Mesenchymal stem cell (in vitro differentiated cells and primary cell): ENCODE results near the gene PLCB1.

Experiments used
- DNase-seq: peaks from one replicate; pipeline ENCODE4 v3.0.0-alpha.2; 2013
- H2AFZ ChIP-seq: one replicate; pipeline ENCODE4 v1.6.1; 2013; ENCODE audit warnings: low read depth, mild to moderate bottlenecking, control low read depth, inconsistent platforms, low read length, moderate library complexity
- H2AK5ac ChIP-seq: 2 replicates; pipeline ENCODE4 v1.6.1; 2013; ENCODE audit warnings: low read length, moderate library complexity, mild to moderate bottlenecking, inconsistent platforms; ENCODE audit not compliant: severe bottlenecking
- H2BK120ac ChIP-seq: one replicate; pipeline ENCODE4 v1.6.1; 2013; ENCODE audit warnings: low read depth, mild to moderate bottlenecking, inconsistent platforms, low read length, moderate library complexity
- H2BK12ac ChIP-seq, 2 experiments: one replicate each; pipeline ENCODE4 v1.6.1; 2013; ENCODE audit warnings: inconsistent platforms in 2 of 2, low read length in 2 of 2, mild to moderate bottlenecking in 2 of 2, moderate library complexity in 2 of 2, control low read depth in 1 of 2
- H2BK15ac ChIP-seq: one replicate; pipeline ENCODE4 v1.6.1; 2013; ENCODE audit warnings: mild to moderate bottlenecking, low read depth, inconsistent platforms; ENCODE audit not compliant: poor library complexity, severe bottlenecking
- H2BK5ac ChIP-seq: 2 replicates; pipeline ENCODE4 v1.6.1; 2013; ENCODE audit warnings: low read depth, mild to moderate bottlenecking, low read length, control low read depth, inconsistent platforms; ENCODE audit not compliant: poor library complexity, severe bottlenecking
- H3K14ac ChIP-seq, 2 experiments: one replicate each; pipeline ENCODE4 v1.6.1; 2013; ENCODE audit warnings: inconsistent platforms in 2 of 2, low read length in 2 of 2, control low read depth in 1 of 2, mild to moderate bottlenecking in 1 of 2, moderate library complexity in 1 of 2
- H3K18ac ChIP-seq, 2 experiments: one replicate each; pipeline ENCODE4 v1.6.1; 2013; ENCODE audit warnings: inconsistent platforms in 2 of 2, low read length in 2 of 2, control low read depth in 1 of 2, low read depth in 1 of 2, mild to moderate bottlenecking in 1 of 2
- H3K23ac ChIP-seq, 2 experiments: one replicate each; pipeline ENCODE4 v1.6.1; 2013; ENCODE audit warnings: inconsistent platforms in 2 of 2, low read length in 2 of 2, mild to moderate bottlenecking in 2 of 2, moderate library complexity in 2 of 2, control low read depth in 1 of 2
- H3K27ac ChIP-seq: 2 replicates; pipeline ENCODE4 v1.5.1; 2013; ENCODE audit warnings: mild to moderate bottlenecking, moderate library complexity, low read length, control low read depth, inconsistent platforms; ENCODE audit not compliant: poor library complexity, severe bottlenecking
- H3K27me3 ChIP-seq, 2 experiments: 2 replicates each; pipeline versions ENCODE4 v1.6.1 to v1.7.0; 2013; ENCODE audit warnings: low read length in 2 of 2, mild to moderate bottlenecking in 2 of 2, moderate library complexity in 2 of 2, control low read depth in 1 of 2, inconsistent platforms in 1 of 2; ENCODE audit not compliant: control insufficient read depth in 1 of 2, insufficient read depth in 1 of 2
- H3K36me3 ChIP-seq, 2 experiments: 2 replicates each; pipeline versions ENCODE4 v1.6.1 to v1.7.0; 2013; ENCODE audit warnings: low read length in 2 of 2, control low read depth in 1 of 2, inconsistent platforms in 1 of 2, low read depth in 1 of 2, mild to moderate bottlenecking in 1 of 2; ENCODE audit not compliant: insufficient read depth in 2 of 2, control insufficient read depth in 1 of 2
- H3K4ac ChIP-seq, 2 experiments: one replicate each; pipeline ENCODE4 v1.6.1; 2013; ENCODE audit warnings: inconsistent platforms in 2 of 2, low read length in 2 of 2, mild to moderate bottlenecking in 2 of 2, moderate library complexity in 2 of 2, control low read depth in 1 of 2, low read depth in 1 of 2
- H3K4me1 ChIP-seq: 2 replicates; pipeline ENCODE4 v1.6.1; 2013; ENCODE audit warnings: low read depth, low read length, control low read depth; ENCODE audit not compliant: control insufficient read depth, insufficient read depth
- H3K4me2 ChIP-seq: 2 replicates; pipeline ENCODE4 v1.6.1; 2013; ENCODE audit warnings: low read length, mild to moderate bottlenecking, inconsistent platforms; ENCODE audit not compliant: poor library complexity, severe bottlenecking
- H3K4me3 ChIP-seq, 2 experiments: 2 replicates each; pipeline versions ENCODE4 v1.5.1 to v1.7.0; 2013; ENCODE audit warnings: low read length in 2 of 2, mild to moderate bottlenecking in 2 of 2, control low read depth in 1 of 2, low read depth in 1 of 2; ENCODE audit not compliant: insufficient read depth in 1 of 2
- H3K79me1 ChIP-seq: replicated peaks from 2 replicates; pipeline ENCODE4 v1.6.1; 2013; ENCODE audit warnings: mild to moderate bottlenecking, control low read depth, low read length, inconsistent platforms; ENCODE audit not compliant: poor library complexity, severe bottlenecking
- H3K9ac ChIP-seq: 2 replicates; pipeline ENCODE4 v1.7.0; 2013; ENCODE audit warnings: mild to moderate bottlenecking, low read length, moderate library complexity
- H3K9me3 ChIP-seq: 2 replicates; pipeline ENCODE4 v1.7.0; 2013; ENCODE audit warnings: mild to moderate bottlenecking, low read length; ENCODE audit not compliant: control insufficient read depth
- H4K8ac ChIP-seq: one replicate; pipeline ENCODE4 v1.6.1; 2013; ENCODE audit warnings: inconsistent platforms, mild to moderate bottlenecking, low read length, moderate library complexity
- H4K91ac ChIP-seq: one replicate; pipeline ENCODE4 v1.6.1; 2013; ENCODE audit warnings: mild to moderate bottlenecking, low read length, inconsistent platforms
- WGBS: methylation state at CpG from one replicate; pipeline ENCODE4 v1.1.7; 2013; ENCODE audit warnings: mixed read lengths; 5-methylcytosine and 5-hydroxymethylcytosine counted together

Gene PLCB1

GRCh38 chr20:8265588-8265987 is 133.5 kb downstream of the PLCB1 start:
- no peaks in the 10 kb centered on the region for H3K9me3 ChIP-seq
- no peak overlapping the region for H3K4me3 ChIP-seq
- DNase-seq: no peak
- H3K27ac ChIP-seq: no peak overlapping the region
- no peak overlapping the region for H2AK5ac ChIP-seq
- no peaks in the 10 kb centered on the region for H3K27me3 ChIP-seq
- no peak overlapping the region for H3K9ac ChIP-seq
- H3K4ac ChIP-seq: no peak overlapping the region
- no peak overlapping the region for H2BK15ac ChIP-seq
- no peak overlapping the region for H3K23ac ChIP-seq
- no peak overlapping the region for H3K18ac ChIP-seq
- no peak overlapping the region for H2BK12ac ChIP-seq
- H3K4me1 ChIP-seq: no peaks in the 10 kb centered on the region
- H3K4me2 ChIP-seq: no peak overlapping the region
- no peak overlapping the region for H2BK120ac ChIP-seq
- no peak overlapping the region for H4K91ac ChIP-seq
- H3K36me3 ChIP-seq: no peaks in the 10 kb centered on the region
- H3K79me1 ChIP-seq: no peaks in the 10 kb centered on the region
- no peak overlapping the region for H3K14ac ChIP-seq
- H2BK5ac ChIP-seq: no peak overlapping the region
- H2AFZ ChIP-seq: no peak overlapping the region
- H4K8ac ChIP-seq: no peak overlapping the region

GRCh38 chr20:8267009-8267408 is 134.9 kb downstream of the PLCB1 start:
- H3K27ac ChIP-seq: no peak overlapping the region
- no peak overlapping the region for H3K18ac ChIP-seq
- H2AFZ ChIP-seq: no peak overlapping the region
- H3K4me1 ChIP-seq: no peaks in the 10 kb centered on the region
- no peak for DNase-seq
- no peaks in the 10 kb centered on the region for H3K36me3 ChIP-seq
- H3K79me1 ChIP-seq: no peaks in the 10 kb centered on the region
- H3K9ac ChIP-seq: no peak overlapping the region
- no peak overlapping the region for H3K23ac ChIP-seq
- no peak overlapping the region for H3K4me2 ChIP-seq
- no peak overlapping the region for H2BK5ac ChIP-seq
- no peak overlapping the region for H3K4ac ChIP-seq
- H4K91ac ChIP-seq: no peak overlapping the region
- H3K4me3 ChIP-seq: no peak overlapping the region
- no peaks in the 10 kb centered on the region for H3K9me3 ChIP-seq
- no peak overlapping the region for H2BK15ac ChIP-seq
- H3K27me3 ChIP-seq: no peaks in the 10 kb centered on the region
- no peak overlapping the region for H3K14ac ChIP-seq
- WGBS: 90% methylated on average over 6 of the region's 6 CpGs
- no peak overlapping the region for H4K8ac ChIP-seq
- no peak overlapping the region for H2BK120ac ChIP-seq
- H2BK12ac ChIP-seq: no peak overlapping the region
- H2AK5ac ChIP-seq: no peak overlapping the region

- no peak overlapping the region for H2AK5ac ChIP-seq
- no peak overlapping the region for H3K14ac ChIP-seq
- H3K23ac ChIP-seq: no peak overlapping the region
- H3K4me1 ChIP-seq: no peaks in the 10 kb centered on the region
- no peak overlapping the region for H2AFZ ChIP-seq
- WGBS: 100% methylated on average over 2 of the region's 2 CpGs
- no peak overlapping the region for H3K27ac ChIP-seq
- no peaks in the 10 kb centered on the region for H3K36me3 ChIP-seq
- no peak overlapping the region for H3K4ac ChIP-seq
- H3K9me3 ChIP-seq: no peaks in the 10 kb centered on the region
- no peaks in the 10 kb centered on the region for H3K79me1 ChIP-seq
- H3K4me2 ChIP-seq: no peak overlapping the region
- H2BK12ac ChIP-seq: no peak overlapping the region
- H4K91ac ChIP-seq: no peak overlapping the region
- no peak for DNase-seq
- H3K18ac ChIP-seq: no peak overlapping the region
- no peak overlapping the region for H3K9ac ChIP-seq
- no peaks in the 10 kb centered on the region for H3K27me3 ChIP-seq
- no peak overlapping the region for H2BK5ac ChIP-seq
- no peak overlapping the region for H3K4me3 ChIP-seq
- no peak overlapping the region for H2BK120ac ChIP-seq
- no peak overlapping the region for H4K8ac ChIP-seq
- H2BK15ac ChIP-seq: no peak overlapping the region
Observed at GRCh38 chr20:8271727-8272126, 139.7 kb downstream of the PLCB1 start.

GRCh38 chr20:8272766-8273165 is 140.7 kb downstream of the PLCB1 start:
- WGBS: 100% methylated on average over 1 of the region's 1 CpG
- Histone ChIP-seq H3K9ac (no peak overlapping the region), H3K4me1 (no peaks in the 10 kb centered on the region), H4K8ac (no peak overlapping the region), H2BK15ac (no peak overlapping the region), H3K36me3 (no peaks in the 10 kb centered on the region), H3K18ac (no peak overlapping the region), H2BK12ac (no peak overlapping the region), H3K27ac (no peak overlapping the region), H3K9me3 (no peaks in the 10 kb centered on the region), H3K14ac (no peak overlapping the region), H2AK5ac (no peak overlapping the region), H3K79me1 (no peaks in the 10 kb centered on the region), H4K91ac (no peak overlapping the region), H3K4ac (no peak overlapping the region), H3K27me3 (no peaks in the 10 kb centered on the region), H3K4me2 (no peak overlapping the region), H3K23ac (no peak overlapping the region), H2AFZ (no peak overlapping the region), H2BK5ac (no peak overlapping the region), H3K4me3 (no peak overlapping the region), H2BK120ac (no peak overlapping the region)
- no peak for DNase-seq
